H1 (cell line): ENCODE results near the gene PRKCH. TPM values are rescaled to one million over a fixed set of nuclear protein-coding genes. Genes with fewer than 3 reads are reported as not detected.

ENCODE experiments used
- HDAC2 ChIP-seq, 2 experiments: fragments of 300-600 bp in 1 of 2; sonication (generic) in 1 of 2; IDR thresholded peaks; 2 replicates each; pipeline ENCODE4 v1.6.1; 2011 to 2012; ENCODE audit warnings: low read depth in 2 of 2, low read length in 2 of 2, mild to moderate bottlenecking in 2 of 2, moderate library complexity in 2 of 2, borderline replicate concordance in 1 of 2, inconsistent platforms in 1 of 2
- POU5F1 ChIP-seq: IDR thresholded peaks from 2 replicates; pipeline ENCODE4 v1.6.1; 2011; ENCODE audit warnings: low read depth, mild to moderate bottlenecking, low read length, moderate library complexity
- polyA plus RNA-seq, 7 experiments: library from polyadenylated mRNA; depleted of rRNA in 3 of 7; stranded (reverse) in 5 of 7; unstranded in 2 of 7; fragments of >200 nt in 5 of 7; fragments of 200-250 nt in 2 of 7; gene quantifications; 1 replicate in 5 of 7; 2 replicates in 1 of 7; 4 replicates in 1 of 7; pipeline versions ENCODE4 v1.2.1 to v1.2.3, GENCODE V29; 2011 to 2013; ENCODE audit warnings: missing spikeins in 2 of 7, mixed read lengths in 2 of 7
- total RNA-seq: library from RNA; stranded (reverse); fragmentation: NEBNext Ultra II Directional; extraction: Animal tissue kit (Norgen Biotek cat#: 25700); gene quantifications from 2 replicates; pipeline ENCODE4 v1.2.1, GENCODE V29; 2021

PRKCH gene
- total and polyA plus RNA-seq, 2 of the 8 experiments (the other 6 are each of a cell fraction or from before 2014, with no cell fraction given), result 6.4 to 7.0 TPM

DNA sequence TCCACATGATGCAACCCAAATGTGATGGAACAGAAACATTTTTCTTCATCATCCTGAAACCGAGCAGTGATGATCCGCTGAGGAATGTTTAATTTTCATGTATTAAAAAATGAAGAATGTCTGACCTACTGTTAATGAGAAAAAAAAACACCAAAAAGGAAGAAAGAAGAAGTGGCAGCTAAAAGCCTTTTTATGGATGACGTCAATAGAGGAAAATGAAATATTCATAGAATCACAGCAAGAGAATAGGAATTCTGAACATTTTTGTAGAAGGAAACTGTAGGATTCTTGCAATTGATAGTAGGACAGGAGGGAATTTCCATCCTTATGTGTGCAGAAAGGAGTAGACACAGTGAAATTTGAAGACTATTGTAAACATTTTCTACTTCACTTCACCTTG, 112.9 kb downstream of the PRKCH start (continued):
- TF ChIP-seq POU5F1, result no peak
- TF ChIP-seq HDAC2 (IDR thresholded peaks at IDR 0.05; ENCODE audit: borderline replicate concordance in 1 of 2, low read depth in 2 of 2, low read length in 2 of 2), result no peak
